ENCODE data around the gene COL12A1. TPM values are rescaled to one million over a fixed set of nuclear protein-coding genes. Genes with fewer than 3 reads are reported as not detected.

Gene COL12A1
- total RNA-seq, 6 experiments from 2014 or later: 205 to 304 (median 227) TPM

DNA sequence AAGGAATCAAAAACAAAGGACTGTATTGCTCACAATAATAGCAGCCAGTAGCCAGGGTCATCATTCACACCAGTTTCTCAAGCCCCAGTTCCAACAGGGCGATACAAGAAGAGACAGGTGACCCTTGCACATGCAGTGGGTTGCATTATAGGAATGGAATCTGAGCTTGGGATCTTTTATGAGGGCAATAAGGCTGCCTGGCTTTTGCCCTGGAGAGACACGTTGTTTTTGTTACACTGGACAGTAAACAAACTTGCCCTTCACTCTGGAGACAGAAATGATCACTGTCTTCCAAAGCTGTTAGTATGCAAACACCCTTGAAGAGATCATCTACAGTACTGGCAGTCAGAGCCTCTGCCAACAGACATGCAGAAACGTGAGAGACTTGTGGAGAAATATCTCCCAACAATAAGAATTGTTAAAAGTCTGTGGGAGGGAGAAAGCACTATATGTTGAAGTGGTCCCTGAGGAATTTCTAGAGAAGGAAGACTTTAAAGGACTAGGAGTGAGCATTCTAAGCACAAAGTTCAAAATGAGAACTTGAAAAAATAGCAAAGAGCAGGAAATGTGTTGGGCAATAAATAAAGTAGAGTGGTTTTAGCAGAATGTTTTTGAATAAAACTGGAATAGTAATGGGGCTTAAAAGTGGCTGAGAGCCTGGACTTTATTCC is 6.2 kb upstream of the COL12A1 start:
- Mint-ChIP-seq H3K9me3 (no peaks in the 10 kb centered on the region), H3K4me3 (no peak overlapping the region), H3K4me1 (ENCODE audit: low read depth) (peaks cover 40% of the 10 kb centered on the region), H3K27ac (no peak overlapping the region), H3K36me3 (ENCODE audit: low read depth) (no peaks in the 10 kb centered on the region), H3K27me3 (ENCODE audit: insufficient read depth) (peaks cover 5% of the 10 kb centered on the region; the same call in 1 of the 2 replicates)
- DNase-seq: no peak
- TF ChIP-seq, protein P1, sequence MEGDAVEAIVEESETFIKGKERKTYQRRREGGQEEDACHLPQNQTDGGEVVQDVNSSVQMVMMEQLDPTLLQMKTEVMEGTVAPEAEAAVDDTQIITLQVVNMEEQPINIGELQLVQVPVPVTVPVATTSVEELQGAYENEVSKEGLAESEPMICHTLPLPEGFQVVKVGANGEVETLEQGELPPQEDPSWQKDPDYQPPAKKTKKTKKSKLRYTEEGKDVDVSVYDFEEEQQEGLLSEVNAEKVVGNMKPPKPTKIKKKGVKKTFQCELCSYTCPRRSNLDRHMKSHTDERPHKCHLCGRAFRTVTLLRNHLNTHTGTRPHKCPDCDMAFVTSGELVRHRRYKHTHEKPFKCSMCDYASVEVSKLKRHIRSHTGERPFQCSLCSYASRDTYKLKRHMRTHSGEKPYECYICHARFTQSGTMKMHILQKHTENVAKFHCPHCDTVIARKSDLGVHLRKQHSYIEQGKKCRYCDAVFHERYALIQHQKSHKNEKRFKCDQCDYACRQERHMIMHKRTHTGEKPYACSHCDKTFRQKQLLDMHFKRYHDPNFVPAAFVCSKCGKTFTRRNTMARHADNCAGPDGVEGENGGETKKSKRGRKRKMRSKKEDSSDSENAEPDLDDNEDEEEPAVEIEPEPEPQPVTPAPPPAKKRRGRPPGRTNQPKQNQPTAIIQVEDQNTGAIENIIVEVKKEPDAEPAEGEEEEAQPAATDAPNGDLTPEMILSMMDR (IDR thresholded peaks at IDR 0.05): no peak

DNA sequence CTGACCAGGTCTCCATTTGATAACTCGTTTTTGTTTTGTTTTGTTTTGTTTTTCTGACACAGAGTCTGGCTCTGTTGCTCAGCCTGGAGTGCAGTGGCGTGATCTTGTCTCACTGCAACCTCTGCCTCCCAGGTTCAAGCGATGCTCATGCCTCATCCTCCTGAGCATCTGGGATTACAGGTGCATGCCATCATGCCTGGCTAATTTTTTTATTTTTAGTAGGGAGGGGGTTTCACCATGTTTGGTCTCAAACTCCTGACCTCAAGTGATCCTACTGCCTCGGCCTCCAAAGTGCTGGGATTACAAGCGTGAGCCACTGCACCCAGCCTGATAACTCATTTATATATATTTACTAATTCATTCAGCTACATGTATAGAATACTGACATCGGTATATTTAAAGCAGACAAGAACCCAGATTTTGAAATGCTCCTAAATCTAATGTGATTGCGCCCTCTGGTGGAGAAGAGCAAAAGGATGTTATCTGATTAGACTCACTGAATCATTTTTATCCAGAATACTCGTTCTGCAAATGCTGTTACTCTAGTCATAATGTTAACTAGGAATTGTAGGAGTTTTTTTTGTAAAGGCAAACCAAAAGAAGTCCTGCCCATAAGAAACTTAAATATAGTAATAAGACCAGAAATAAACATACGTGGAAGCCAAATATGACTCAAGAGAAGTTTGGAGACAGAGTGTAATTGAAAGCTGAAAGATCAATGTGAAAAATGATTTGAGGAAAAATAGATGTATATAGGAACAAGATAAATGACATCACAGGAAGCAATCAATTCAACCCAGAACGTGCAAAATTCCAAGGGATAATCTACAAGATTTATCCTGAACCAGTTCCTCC is 5.3 kb upstream of the COL12A1 start:
- Mint-ChIP-seq H3K27me3 (ENCODE audit: insufficient read depth) (peaks cover 5% of the 10 kb centered on the region; the same call in 1 of the 2 replicates), H3K36me3 (ENCODE audit: low read depth) (no peaks in the 10 kb centered on the region), H3K4me3 (no peak overlapping the region), H3K4me1 (ENCODE audit: low read depth) (peaks cover 45% of the 10 kb centered on the region), H3K27ac (no peak overlapping the region), H3K9me3 (no peaks in the 10 kb centered on the region)
- TF ChIP-seq, protein P1 (IDR thresholded peaks at IDR 0.05): peak; percentile 95
- peak; percentile 67 for DNase-seq

DNA sequence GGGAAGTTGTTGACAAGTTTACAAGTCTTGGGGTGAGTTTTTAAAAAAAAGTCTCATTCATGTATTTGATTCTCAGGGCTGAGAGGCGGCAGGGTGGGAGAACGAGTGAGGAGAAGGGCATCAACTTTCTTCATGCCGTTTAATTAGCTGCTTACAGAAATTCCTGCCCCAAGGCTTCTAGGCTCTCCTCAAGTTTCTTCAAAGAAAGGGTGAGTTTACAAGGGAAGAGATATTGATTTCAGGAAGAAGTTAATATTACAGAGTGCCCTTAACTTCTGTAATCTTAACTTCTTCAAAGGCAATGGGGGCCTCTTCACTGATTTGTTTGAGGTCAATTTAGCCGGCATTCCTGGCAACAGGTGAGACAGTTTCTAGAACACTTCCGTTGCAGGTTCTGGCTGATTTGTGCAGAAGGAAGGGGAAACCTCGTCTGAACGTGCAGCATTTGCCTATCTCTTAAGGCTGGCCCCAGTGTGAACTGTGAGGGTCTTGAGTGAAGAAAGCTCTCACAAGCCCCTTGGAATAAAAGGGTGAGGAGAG is 3.4 kb upstream of the COL12A1 start:
- Mint-ChIP-seq H3K27me3 (ENCODE audit: insufficient read depth) (peaks cover 12% of the 10 kb centered on the region), H3K4me1 (ENCODE audit: low read depth) (peaks cover 45% of the 10 kb centered on the region), H3K27ac (no peak overlapping the region), H3K4me3 (no peak overlapping the region; the same call in 1 of the 2 replicates), H3K36me3 (ENCODE audit: low read depth) (peaks cover 12% of the 10 kb centered on the region), H3K9me3 (no peaks in the 10 kb centered on the region)
- DNase-seq: no peak
- TF ChIP-seq, protein P1 (IDR thresholded peaks at IDR 0.05): peak; percentile 46

DNA sequence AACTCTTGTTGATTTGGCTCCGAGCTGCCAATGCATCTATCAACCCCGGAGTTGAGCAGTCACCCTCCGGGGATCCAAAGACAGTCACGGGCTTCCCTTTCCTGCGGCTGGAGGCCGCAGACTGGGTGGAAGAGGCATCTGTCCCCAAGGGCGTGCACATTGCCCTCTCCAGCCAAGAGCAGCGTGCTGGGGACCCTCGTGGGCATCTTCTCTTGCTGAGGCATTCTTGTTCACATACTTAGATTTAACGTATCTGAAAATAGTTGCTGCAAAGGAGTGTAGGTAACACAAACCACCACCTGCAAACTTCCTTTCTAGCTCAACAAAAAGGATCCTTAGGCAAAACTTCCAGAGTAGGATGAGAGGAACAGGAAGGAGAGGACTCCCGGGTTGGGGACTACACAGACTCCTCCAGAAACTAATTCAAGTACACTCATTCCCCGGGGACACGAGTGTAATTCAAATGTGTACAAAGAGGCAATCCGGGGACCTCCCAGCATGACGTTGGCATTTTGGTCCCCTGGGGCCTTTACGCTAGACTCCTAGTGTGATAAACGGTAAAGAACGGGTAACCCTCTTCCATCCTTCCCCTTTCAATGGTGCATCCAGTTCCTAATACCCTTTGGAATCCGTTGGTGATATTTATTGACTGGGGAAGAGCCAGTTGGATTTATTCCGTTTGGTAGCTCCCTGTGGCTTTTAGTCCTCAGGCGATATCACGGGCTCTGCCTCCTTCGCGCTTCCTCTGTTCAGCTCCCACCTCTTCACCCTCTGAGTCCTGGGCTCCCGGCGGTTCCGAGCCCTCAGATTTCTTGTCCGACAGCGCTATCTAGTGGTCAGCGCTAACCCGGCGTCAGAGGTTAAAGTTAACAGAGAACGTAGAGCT is 2.7 kb upstream of the COL12A1 start:
- H3K4me3 Mint-ChIP-seq: peak overlapping the region; percentile 100
- H3K4me1 Mint-ChIP-seq (ENCODE audit: low read depth): peaks cover 51% of the 10 kb centered on the region
- H3K9me3 Mint-ChIP-seq: no peaks in the 10 kb centered on the region
- TF ChIP-seq, protein P1 (IDR thresholded peaks at IDR 0.05): peak; percentile 94
- peaks cover 16% of the 10 kb centered on the region for H3K27me3 Mint-ChIP-seq (ENCODE audit: insufficient read depth)
- H3K36me3 Mint-ChIP-seq (ENCODE audit: low read depth): peaks cover 17% of the 10 kb centered on the region
- peak overlapping the region; percentile 98 for H3K27ac Mint-ChIP-seq
- DNase-seq: peak; percentile 80

All from HFFc6 (cell line).